ENCODE measurements around the gene TSC22D4. TPM values are rescaled to one million over a fixed set of nuclear protein-coding genes. Genes with fewer than 3 reads are reported as not detected.

TSC22D4 gene
- total and polyA plus RNA-seq, 4 donors, result 5.5 to 21.2 (median 11.4) TPM

DNA sequence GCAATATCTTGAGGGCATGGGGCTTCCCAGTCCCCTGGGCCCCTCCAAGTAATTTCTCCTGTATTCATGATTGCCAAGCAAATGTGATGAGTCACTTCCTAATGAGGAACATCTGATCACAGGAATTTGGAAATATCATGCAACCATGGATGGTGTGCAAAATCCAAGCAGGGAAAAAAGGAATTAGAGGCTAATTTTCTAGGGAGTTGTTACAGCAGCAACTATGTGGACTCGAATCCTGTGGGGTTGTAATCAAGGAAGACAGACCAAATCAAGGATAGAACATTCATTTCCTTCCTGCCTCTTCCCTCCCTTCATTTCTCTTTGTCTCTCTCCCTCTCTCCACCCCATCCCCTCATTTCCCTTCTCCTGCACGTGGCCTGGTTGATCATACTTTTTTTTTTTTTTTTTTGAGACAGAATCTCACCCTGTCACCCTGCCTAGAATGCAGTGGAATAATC is 36.1 kb upstream of the TSC22D4 start:
- 56% methylated on average over 2 of the region's 2 CpGs for WGBS
- no peak overlapping the region for H3K27ac ChIP-seq (ENCODE audit: low read depth in 1 of 2, low read length in 2 of 2)
- no peak for DNase-seq (ENCODE audit: low spot score)
- H3K4me1 ChIP-seq (ENCODE audit: control insufficient read depth in 4 of 4, insufficient read depth in 4 of 4, low read length in 3 of 4), result no peaks in the 10 kb centered on the region
- TF ChIP-seq GABPA (IDR thresholded peaks at IDR 0.05 in 1 of 2, conservative IDR thresholded peaks at IDR 0.05 in 1 of 2), result no peak
- no peak for TF ChIP-seq TAF1 (conservative IDR thresholded peaks at IDR 0.05)
- TF ChIP-seq RXRA (IDR thresholded peaks at IDR 0.05), result no peak
- no peak for TF ChIP-seq HNF4G (IDR thresholded peaks at IDR 0.05)
- TF ChIP-seq, protein P1, sequence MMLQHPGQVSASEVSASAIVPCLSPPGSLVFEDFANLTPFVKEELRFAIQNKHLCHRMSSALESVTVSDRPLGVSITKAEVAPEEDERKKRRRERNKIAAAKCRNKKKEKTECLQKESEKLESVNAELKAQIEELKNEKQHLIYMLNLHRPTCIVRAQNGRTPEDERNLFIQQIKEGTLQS (IDR thresholded peaks at IDR 0.05), result no peak
- TF ChIP-seq, protein P2, sequence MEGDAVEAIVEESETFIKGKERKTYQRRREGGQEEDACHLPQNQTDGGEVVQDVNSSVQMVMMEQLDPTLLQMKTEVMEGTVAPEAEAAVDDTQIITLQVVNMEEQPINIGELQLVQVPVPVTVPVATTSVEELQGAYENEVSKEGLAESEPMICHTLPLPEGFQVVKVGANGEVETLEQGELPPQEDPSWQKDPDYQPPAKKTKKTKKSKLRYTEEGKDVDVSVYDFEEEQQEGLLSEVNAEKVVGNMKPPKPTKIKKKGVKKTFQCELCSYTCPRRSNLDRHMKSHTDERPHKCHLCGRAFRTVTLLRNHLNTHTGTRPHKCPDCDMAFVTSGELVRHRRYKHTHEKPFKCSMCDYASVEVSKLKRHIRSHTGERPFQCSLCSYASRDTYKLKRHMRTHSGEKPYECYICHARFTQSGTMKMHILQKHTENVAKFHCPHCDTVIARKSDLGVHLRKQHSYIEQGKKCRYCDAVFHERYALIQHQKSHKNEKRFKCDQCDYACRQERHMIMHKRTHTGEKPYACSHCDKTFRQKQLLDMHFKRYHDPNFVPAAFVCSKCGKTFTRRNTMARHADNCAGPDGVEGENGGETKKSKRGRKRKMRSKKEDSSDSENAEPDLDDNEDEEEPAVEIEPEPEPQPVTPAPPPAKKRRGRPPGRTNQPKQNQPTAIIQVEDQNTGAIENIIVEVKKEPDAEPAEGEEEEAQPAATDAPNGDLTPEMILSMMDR (IDR thresholded peaks at IDR 0.05; ENCODE audit: low read depth, low read length, missing input control), result no peak
- TF ChIP-seq, protein P3, sequence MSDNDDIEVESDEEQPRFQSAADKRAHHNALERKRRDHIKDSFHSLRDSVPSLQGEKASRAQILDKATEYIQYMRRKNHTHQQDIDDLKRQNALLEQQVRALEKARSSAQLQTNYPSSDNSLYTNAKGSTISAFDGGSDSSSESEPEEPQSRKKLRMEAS (IDR thresholded peaks at IDR 0.05), result no peak
- TF ChIP-seq FOXA1 (IDR thresholded peaks at IDR 0.05), result no peak
- TF ChIP-seq, protein P4, sequence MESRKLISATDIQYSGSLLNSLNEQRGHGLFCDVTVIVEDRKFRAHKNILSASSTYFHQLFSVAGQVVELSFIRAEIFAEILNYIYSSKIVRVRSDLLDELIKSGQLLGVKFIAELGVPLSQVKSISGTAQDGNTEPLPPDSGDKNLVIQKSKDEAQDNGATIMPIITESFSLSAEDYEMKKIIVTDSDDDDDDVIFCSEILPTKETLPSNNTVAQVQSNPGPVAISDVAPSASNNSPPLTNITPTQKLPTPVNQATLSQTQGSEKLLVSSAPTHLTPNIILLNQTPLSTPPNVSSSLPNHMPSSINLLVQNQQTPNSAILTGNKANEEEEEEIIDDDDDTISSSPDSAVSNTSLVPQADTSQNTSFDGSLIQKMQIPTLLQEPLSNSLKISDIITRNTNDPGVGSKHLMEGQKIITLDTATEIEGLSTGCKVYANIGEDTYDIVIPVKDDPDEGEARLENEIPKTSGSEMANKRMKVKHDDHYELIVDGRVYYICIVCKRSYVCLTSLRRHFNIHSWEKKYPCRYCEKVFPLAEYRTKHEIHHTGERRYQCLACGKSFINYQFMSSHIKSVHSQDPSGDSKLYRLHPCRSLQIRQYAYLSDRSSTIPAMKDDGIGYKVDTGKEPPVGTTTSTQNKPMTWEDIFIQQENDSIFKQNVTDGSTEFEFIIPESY (IDR thresholded peaks at IDR 0.05), result no peak
- no peaks in the 10 kb centered on the region for H3K27me3 ChIP-seq (ENCODE audit: control insufficient read depth in 4 of 4, insufficient read depth in 4 of 4, low read length in 3 of 4)
- no peaks in the 10 kb centered on the region for H3K9me3 ChIP-seq (ENCODE audit: control insufficient read depth in 4 of 4, low read length in 3 of 4)
- no peak overlapping the region for H3K9ac ChIP-seq (ENCODE audit: low read depth in 1 of 2, low read length in 2 of 2)
- no peak overlapping the region for H3K4me3 ChIP-seq (ENCODE audit: low read depth in 1 of 3, low read length in 3 of 3)
- no peaks in the 10 kb centered on the region for H3K36me3 ChIP-seq (ENCODE audit: control insufficient read depth in 4 of 4, insufficient read depth in 3 of 4, low read depth in 1 of 4, low read length in 3 of 4)

DNA sequence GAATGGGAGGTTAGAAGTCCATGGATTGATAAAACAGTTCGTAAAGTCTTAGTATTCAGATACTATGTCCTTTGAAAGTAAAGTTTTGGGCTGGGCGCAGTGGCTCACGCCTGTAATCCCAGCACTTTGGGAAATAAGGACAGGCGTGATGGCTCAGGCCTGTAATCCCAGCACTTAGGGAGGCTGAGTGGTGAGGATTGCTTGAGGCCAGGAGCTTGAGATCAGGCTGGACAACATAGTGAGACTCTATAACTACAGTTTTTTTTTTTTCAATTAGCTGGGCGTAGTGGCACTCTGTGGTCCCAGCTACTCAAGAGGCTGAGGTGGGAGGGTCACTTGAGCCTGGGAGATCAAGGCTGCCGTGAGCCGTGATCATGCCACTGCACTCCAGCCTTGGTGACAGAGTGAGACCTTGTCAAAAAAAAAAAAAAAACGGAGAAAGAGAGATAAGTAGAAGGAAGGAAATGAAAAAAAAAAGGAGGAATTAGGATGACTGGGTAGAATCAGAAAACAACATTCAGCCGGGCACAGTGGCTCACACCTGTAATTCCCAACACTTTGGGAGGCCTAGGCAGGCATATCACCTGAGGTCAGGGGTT is 34.3 kb upstream of the TSC22D4 start:
- H3K9ac ChIP-seq (ENCODE audit: low read depth in 1 of 2, low read length in 2 of 2), result no peak overlapping the region
- TF ChIP-seq RXRA (IDR thresholded peaks at IDR 0.05), result no peak
- TF ChIP-seq HNF4G (IDR thresholded peaks at IDR 0.05), result no peak
- TF ChIP-seq GABPA (IDR thresholded peaks at IDR 0.05 in 1 of 2, conservative IDR thresholded peaks at IDR 0.05 in 1 of 2), result no peak
- TF ChIP-seq, protein P2 (IDR thresholded peaks at IDR 0.05; ENCODE audit: low read depth, low read length, missing input control), result no peak
- TF ChIP-seq, protein P4 (IDR thresholded peaks at IDR 0.05), result no peak
- TF ChIP-seq SP1 (IDR thresholded peaks at IDR 0.05), result no peak
- TF ChIP-seq FOXA2 (IDR thresholded peaks at IDR 0.05), result no peak
- TF ChIP-seq, protein P1 (IDR thresholded peaks at IDR 0.05), result no peak
- WGBS, result 89% methylated on average over 9 of the region's 9 CpGs
- H3K36me3 ChIP-seq (ENCODE audit: control insufficient read depth in 4 of 4, insufficient read depth in 3 of 4, low read depth in 1 of 4, low read length in 3 of 4), result no peaks in the 10 kb centered on the region
- no peaks in the 10 kb centered on the region for H3K4me1 ChIP-seq (ENCODE audit: control insufficient read depth in 4 of 4, insufficient read depth in 4 of 4, low read length in 3 of 4)
- no peaks in the 10 kb centered on the region for H3K27me3 ChIP-seq (ENCODE audit: control insufficient read depth in 4 of 4, insufficient read depth in 4 of 4, low read length in 3 of 4)
- no peak overlapping the region for H3K27ac ChIP-seq (ENCODE audit: low read depth in 1 of 2, low read length in 2 of 2)
- DNase-seq (ENCODE audit: low spot score), result no peak
- H3K9me3 ChIP-seq (ENCODE audit: control insufficient read depth in 4 of 4, low read length in 3 of 4), result no peaks in the 10 kb centered on the region
- H3K4me3 ChIP-seq (ENCODE audit: low read depth in 1 of 3, low read length in 3 of 3), result no peak overlapping the region

Data from liver (tissue), 9 donors.